Ectodermal cell (in vitro differentiated cells): ENCODE results near the gene SLC35E4.
"Not testable (repeated sequence)": the region's sequence is repeated elsewhere in the genome, so short reads cannot be mapped to it uniquely, and the experiment has no call there.

Experiments used
- H3K27ac ChIP-seq: 2 replicates; pipeline ENCODE4 v1.7.0; 2013; ENCODE audit warnings: mild to moderate bottlenecking, low read depth, low read length; ENCODE audit not compliant: insufficient read depth, poor library complexity, severe bottlenecking
- H3K27me3 ChIP-seq: 2 replicates; pipeline ENCODE4 v1.7.0; 2013; ENCODE audit warnings: mild to moderate bottlenecking, low read length; ENCODE audit not compliant: insufficient read depth, control insufficient read depth, poor library complexity, severe bottlenecking
- H3K36me3 ChIP-seq: one replicate; pipeline ENCODE4 v1.7.0; 2013; ENCODE audit warnings: low read length; ENCODE audit not compliant: control insufficient read depth, insufficient read depth
- H3K4me1 ChIP-seq: one replicate; pipeline ENCODE4 v1.7.0; 2013; ENCODE audit warnings: low read length; ENCODE audit not compliant: control insufficient read depth, insufficient read depth
- H3K4me3 ChIP-seq: 2 replicates; pipeline ENCODE4 v1.7.0; 2013; ENCODE audit warnings: low read depth, low read length, control low read depth; ENCODE audit not compliant: insufficient read depth
- H3K9me3 ChIP-seq: 2 replicates; pipeline ENCODE4 v1.7.0; 2013; ENCODE audit warnings: mild to moderate bottlenecking, low read length, moderate library complexity; ENCODE audit not compliant: control insufficient read depth
- WGBS, 2 experiments: methylation state at CpG; one replicate each; pipeline ENCODE4 v1.1.7; 2013; ENCODE audit warnings: missing lambda C conversion rate in 2 of 2; 5-methylcytosine and 5-hydroxymethylcytosine counted together

The SLC35E4 gene

GRCh38 chr22:30667107-30667493, 31.5 kb downstream of the SLC35E4 start:
- no peaks in the 10 kb centered on the region for H3K9me3 ChIP-seq
- H3K27me3 ChIP-seq = peaks cover 19% of the 10 kb centered on the region
- no peaks in the 10 kb centered on the region for H3K36me3 ChIP-seq
- H3K4me1 ChIP-seq = peaks cover 6% of the 10 kb centered on the region
- H3K4me3 ChIP-seq = peak overlapping the region; percentile 57
- WGBS, 2 experiments = 25 to 27% methylated on average over 18 of the region's 18 CpGs
- no peak overlapping the region for H3K27ac ChIP-seq

GRCh38 chr22:30667494-30668385, 32.2 kb downstream of the SLC35E4 start, which contains the start of gene DUSP18:
TSS of gene DUSP18 (minus strand) at chr22:30667875. CDS start at chr22:30664003, 3,872 bp downstream.
- Histone ChIP-seq H3K27ac (peak within 1 kb of the TSS; percentile 17), H3K9me3 (no peaks in the 10 kb centered on the region), H3K36me3 (no peaks in the 10 kb centered on the region), H3K4me1 (peaks cover 6% of the 10 kb centered on the region), H3K27me3 (peaks cover 19% of the 10 kb centered on the region), H3K4me3 (peak within 1 kb of the TSS; percentile 57)
- WGBS, 2 experiments = 0 to 1% methylated on average over 77 of the region's 77 CpGs

GRCh38 chr22:30668386-30668710, 32.8 kb downstream of the SLC35E4 start:
- peak overlapping the region; percentile 57 for H3K4me3 ChIP-seq
- H3K27me3 ChIP-seq = peaks cover 19% of the 10 kb centered on the region

GRCh38 chr22:30671071-30671470, 35.5 kb downstream of the SLC35E4 start:
- H3K27me3 ChIP-seq = peaks cover 19% of the 10 kb centered on the region
- H3K4me3 ChIP-seq = no peak overlapping the region
- 82 to 90% methylated on average over 3 of the region's 3 CpGs for WGBS, 2 experiments

More at GRCh38 chr22:30668386-30668710, 32.8 kb downstream of the SLC35E4 start:
- H3K36me3 ChIP-seq = no peaks in the 10 kb centered on the region
- H3K4me1 ChIP-seq = peaks cover 6% of the 10 kb centered on the region
- no peaks in the 10 kb centered on the region for H3K9me3 ChIP-seq
- no peak overlapping the region for H3K27ac ChIP-seq
- 12 to 15% methylated on average over 10 of the region's 10 CpGs for WGBS, 2 experiments

GRCh38 chr22:30673136-30673535, 37.6 kb downstream of the SLC35E4 start:
- WGBS, 2 experiments = 93 to 95% methylated on average over 4 of the region's 4 CpGs

More at GRCh38 chr22:30671071-30671470, 35.5 kb downstream of the SLC35E4 start:
- peaks cover 6% of the 10 kb centered on the region for H3K4me1 ChIP-seq
- H3K9me3 ChIP-seq = no peaks in the 10 kb centered on the region
- no peak overlapping the region for H3K27ac ChIP-seq
- H3K36me3 ChIP-seq = no peaks in the 10 kb centered on the region

GRCh38 chr22:30674482-30674881, 38.9 kb downstream of the SLC35E4 start:
- 96% methylated on average over 6 of the region's 6 CpGs for WGBS, 2 experiments
- peaks cover 6% of the 10 kb centered on the region for H3K4me1 ChIP-seq
- no peak overlapping the region for H3K27ac ChIP-seq
- H3K9me3 ChIP-seq = no peaks in the 10 kb centered on the region
- peaks cover 6% of the 10 kb centered on the region for H3K27me3 ChIP-seq
- H3K4me3 ChIP-seq = no peak overlapping the region
- H3K36me3 ChIP-seq = no peaks in the 10 kb centered on the region

More at GRCh38 chr22:30673136-30673535, 37.6 kb downstream of the SLC35E4 start:
- H3K9me3 ChIP-seq = no peaks in the 10 kb centered on the region
- H3K4me1 ChIP-seq = peaks cover 6% of the 10 kb centered on the region
- no peak overlapping the region for H3K27ac ChIP-seq
- H3K4me3 ChIP-seq = no peak overlapping the region
- peaks cover 18% of the 10 kb centered on the region for H3K27me3 ChIP-seq
- no peaks in the 10 kb centered on the region for H3K36me3 ChIP-seq

GRCh38 chr22:30675436-30675835, 39.9 kb downstream of the SLC35E4 start:
- no peaks in the 10 kb centered on the region for H3K9me3 ChIP-seq
- no peak overlapping the region for H3K27ac ChIP-seq
- H3K4me3 ChIP-seq = no peak overlapping the region
- no peaks in the 10 kb centered on the region for H3K27me3 ChIP-seq
- H3K4me1 ChIP-seq = peaks cover 6% of the 10 kb centered on the region
- no peaks in the 10 kb centered on the region for H3K36me3 ChIP-seq
- WGBS, 2 experiments = 90 to 91% methylated on average over 9 of the region's 9 CpGs

- not testable (repeated sequence) for H3K27ac ChIP-seq, H3K4me3 ChIP-seq, H3K36me3 ChIP-seq, H3K4me1 ChIP-seq, H3K27me3 ChIP-seq, H3K9me3 ChIP-seq
- 94 to 96% methylated on average over 3 of the region's 3 CpGs for WGBS, 2 experiments
These were observed 41.0 kb downstream of the SLC35E4 start for GRCh38 chr22:30676565-30676964.

GRCh38 chr22:30679895-30680690, 44.5 kb downstream of the SLC35E4 start:
- 78 to 82% methylated on average over 12 of the region's 12 CpGs for WGBS, 2 experiments
- not testable (repeated sequence) for H3K27me3 ChIP-seq, H3K4me3 ChIP-seq, H3K27ac ChIP-seq, H3K9me3 ChIP-seq, H3K4me1 ChIP-seq, H3K36me3 ChIP-seq
